ENCODE measurements around the gene INTS11.

The INTS11 gene

DNA sequence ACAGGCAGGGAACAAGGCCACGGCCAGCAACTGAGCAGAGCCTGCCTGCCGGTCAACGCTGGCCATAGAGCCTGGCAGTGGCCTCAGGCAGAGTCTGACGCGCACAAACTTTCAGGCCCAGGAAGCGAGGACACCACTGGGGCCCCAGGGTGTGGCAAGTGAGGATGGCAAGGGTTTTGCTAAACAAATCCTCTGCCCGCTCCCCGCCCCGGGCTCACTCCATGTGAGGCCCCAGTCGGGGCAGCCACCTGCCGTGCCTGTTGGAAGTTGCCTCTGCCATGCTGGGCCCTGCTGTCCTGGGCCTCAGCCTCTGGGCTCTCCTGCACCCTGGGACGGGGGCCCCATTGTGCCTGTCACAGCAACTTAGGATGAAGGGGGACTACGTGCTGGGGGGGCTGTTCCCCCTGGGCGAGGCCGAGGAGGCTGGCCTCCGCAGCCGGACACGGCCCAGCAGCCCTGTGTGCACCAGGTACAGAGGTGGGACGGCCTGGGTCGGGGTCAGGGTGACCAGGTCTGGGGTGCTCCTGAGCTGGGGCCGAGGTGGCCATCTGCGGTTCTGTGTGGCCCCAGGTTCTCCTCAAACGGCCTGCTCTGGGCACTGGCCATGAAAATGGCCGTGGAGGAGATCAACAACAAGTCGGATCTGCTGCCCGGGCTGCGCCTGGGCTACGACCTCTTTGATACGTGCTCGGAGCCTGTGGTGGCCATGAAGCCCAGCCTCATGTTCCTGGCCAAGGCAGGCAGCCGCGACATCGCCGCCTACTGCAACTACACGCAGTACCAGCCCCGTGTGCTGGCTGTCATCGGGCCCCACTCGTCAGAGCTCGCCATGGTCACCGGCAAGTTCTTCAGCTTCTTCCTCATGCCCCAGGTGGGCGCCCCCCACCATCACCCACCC, 6.9 kb upstream of the INTS11 start, which contains the start of gene TAS1R3:
TAS1R3 (plus strand) TSS at position 213 of the 898 bp plus-strand sequence; CDS start at position 279, 66 bp downstream.
- no peaks in the 10 kb centered on the region for H3F3A ChIP-seq (ENCODE audit: control insufficient read depth, insufficient read depth)
- peaks cover 2% of the 10 kb centered on the region for H3K79me2 ChIP-seq (ENCODE audit: control insufficient read depth, low read length)
- peaks cover 13% of the 10 kb centered on the region for H3K9me3 ChIP-seq (ENCODE audit: control insufficient read depth, insufficient read depth, low read length)
- H4K20me1 ChIP-seq (ENCODE audit: control insufficient read depth, insufficient read depth, low read depth, low read length) = no peaks in the 10 kb centered on the region
- peaks cover 9% of the 10 kb centered on the region for H3K4me1 ChIP-seq (ENCODE audit: control insufficient read depth, low read length)
- no peaks in the 10 kb centered on the region for H3K27me3 ChIP-seq (ENCODE audit: control insufficient read depth, low read length)
- no peak within 1 kb of the TSS for H3K4me2 ChIP-seq (ENCODE audit: low read length)
- no peak within 1 kb of the TSS for H3K27ac ChIP-seq (ENCODE audit: low read depth, low read length)
- peaks cover 7% of the 10 kb centered on the region; the same call in 1 of the 2 replicates for H3K36me3 ChIP-seq (ENCODE audit: control insufficient read depth, low read length)
- H3K4me3 ChIP-seq (ENCODE audit: low read length) = no peak within 1 kb of the TSS
- H3K9me2 ChIP-seq (replicated peaks; ENCODE audit: control insufficient read depth, low read length) = no peaks in the 10 kb centered on the region
- TF ChIP-seq, protein P1, sequence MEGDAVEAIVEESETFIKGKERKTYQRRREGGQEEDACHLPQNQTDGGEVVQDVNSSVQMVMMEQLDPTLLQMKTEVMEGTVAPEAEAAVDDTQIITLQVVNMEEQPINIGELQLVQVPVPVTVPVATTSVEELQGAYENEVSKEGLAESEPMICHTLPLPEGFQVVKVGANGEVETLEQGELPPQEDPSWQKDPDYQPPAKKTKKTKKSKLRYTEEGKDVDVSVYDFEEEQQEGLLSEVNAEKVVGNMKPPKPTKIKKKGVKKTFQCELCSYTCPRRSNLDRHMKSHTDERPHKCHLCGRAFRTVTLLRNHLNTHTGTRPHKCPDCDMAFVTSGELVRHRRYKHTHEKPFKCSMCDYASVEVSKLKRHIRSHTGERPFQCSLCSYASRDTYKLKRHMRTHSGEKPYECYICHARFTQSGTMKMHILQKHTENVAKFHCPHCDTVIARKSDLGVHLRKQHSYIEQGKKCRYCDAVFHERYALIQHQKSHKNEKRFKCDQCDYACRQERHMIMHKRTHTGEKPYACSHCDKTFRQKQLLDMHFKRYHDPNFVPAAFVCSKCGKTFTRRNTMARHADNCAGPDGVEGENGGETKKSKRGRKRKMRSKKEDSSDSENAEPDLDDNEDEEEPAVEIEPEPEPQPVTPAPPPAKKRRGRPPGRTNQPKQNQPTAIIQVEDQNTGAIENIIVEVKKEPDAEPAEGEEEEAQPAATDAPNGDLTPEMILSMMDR (IDR thresholded peaks at IDR 0.05; ENCODE audit: low read depth, low read length, poor library complexity, severe bottlenecking) = no peak
- no peak for TF ChIP-seq EZH2phosphoT487 (IDR thresholded peaks at IDR 0.05; ENCODE audit: borderline replicate concordance, low read length)

DNA sequence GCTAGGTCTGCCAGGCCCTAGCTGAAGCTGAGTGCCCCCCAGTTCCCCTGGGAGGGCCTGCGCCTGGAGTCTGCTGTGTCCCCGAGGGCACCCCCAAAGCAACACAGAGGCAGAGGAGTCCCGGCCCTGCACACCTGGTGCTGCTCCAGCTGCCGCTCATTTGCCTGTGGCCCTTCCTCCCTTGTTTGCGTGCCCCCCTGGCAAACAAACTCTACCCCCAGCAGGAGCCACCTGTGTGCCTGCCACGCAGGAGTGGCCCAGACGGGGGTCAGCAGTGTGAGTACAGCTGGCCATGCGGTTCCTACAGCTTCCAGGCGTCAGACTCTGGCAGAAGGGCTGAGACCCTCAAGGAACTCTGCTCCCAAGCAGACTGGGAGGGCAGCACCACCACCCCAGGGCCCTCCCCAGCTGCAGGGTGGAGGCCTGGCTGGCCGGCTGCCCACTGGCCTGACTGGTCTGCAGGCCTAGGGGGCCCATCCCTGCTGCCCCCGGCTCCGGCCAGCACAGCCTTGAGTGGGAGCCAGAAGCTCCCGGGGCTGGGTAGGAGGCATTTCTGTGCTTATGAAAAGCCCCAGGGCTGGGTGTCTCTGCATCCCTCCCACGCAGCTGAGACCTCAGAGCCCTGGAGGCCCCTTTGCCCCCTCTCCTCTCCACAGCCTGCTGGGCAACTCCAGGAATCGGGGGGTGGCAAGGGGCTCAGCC, 6.1 kb upstream of the INTS11 start:
- peaks cover 13% of the 10 kb centered on the region for H3K9me3 ChIP-seq (ENCODE audit: control insufficient read depth, insufficient read depth, low read length)
- TF ChIP-seq, protein P1 (IDR thresholded peaks at IDR 0.05; ENCODE audit: low read depth, low read length, poor library complexity, severe bottlenecking) = no peak
- TF ChIP-seq EZH2phosphoT487 (IDR thresholded peaks at IDR 0.05; ENCODE audit: borderline replicate concordance, low read length) = no peak
- H3K79me2 ChIP-seq (ENCODE audit: control insufficient read depth, low read length) = peaks cover 10% of the 10 kb centered on the region
- H3K4me1 ChIP-seq (ENCODE audit: control insufficient read depth, low read length) = peaks cover 17% of the 10 kb centered on the region
- no peak overlapping the region for H3K27ac ChIP-seq (ENCODE audit: low read depth, low read length)
- H3K4me3 ChIP-seq (ENCODE audit: low read length) = no peak overlapping the region
- no peak overlapping the region for H3K4me2 ChIP-seq (ENCODE audit: low read length)
- H3K27me3 ChIP-seq (ENCODE audit: control insufficient read depth, low read length) = no peaks in the 10 kb centered on the region
- peaks cover 7% of the 10 kb centered on the region; the same call in 1 of the 2 replicates for H3K36me3 ChIP-seq (ENCODE audit: control insufficient read depth, low read length)
- no peaks in the 10 kb centered on the region for H3F3A ChIP-seq (ENCODE audit: control insufficient read depth, insufficient read depth)
- no peaks in the 10 kb centered on the region for H4K20me1 ChIP-seq (ENCODE audit: control insufficient read depth, insufficient read depth, low read depth, low read length)
- H3K9me2 ChIP-seq (replicated peaks; ENCODE audit: control insufficient read depth, low read length) = no peaks in the 10 kb centered on the region

GRCh38 chr1:1329304-1330210, 5.1 kb upstream of the INTS11 start:
- Histone ChIP-seq H3K36me3 (ENCODE audit: control insufficient read depth, low read length) (peaks cover 7% of the 10 kb centered on the region; the same call in 1 of the 2 replicates), H3K4me2 (ENCODE audit: low read length) (no peak overlapping the region), H3K9me2 (replicated peaks; ENCODE audit: control insufficient read depth, low read length) (no peaks in the 10 kb centered on the region), H3K4me3 (ENCODE audit: low read length) (no peak overlapping the region), H3K27me3 (ENCODE audit: control insufficient read depth, low read length) (no peaks in the 10 kb centered on the region), H3K79me2 (ENCODE audit: control insufficient read depth, low read length) (peaks cover 19% of the 10 kb centered on the region), H4K20me1 (ENCODE audit: control insufficient read depth, insufficient read depth, low read depth, low read length) (no peaks in the 10 kb centered on the region), H3F3A (ENCODE audit: control insufficient read depth, insufficient read depth) (no peaks in the 10 kb centered on the region), H3K27ac (ENCODE audit: low read depth, low read length) (no peak overlapping the region), H3K4me1 (ENCODE audit: control insufficient read depth, low read length) (peaks cover 22% of the 10 kb centered on the region), H3K9me3 (ENCODE audit: control insufficient read depth, insufficient read depth, low read length) (peaks cover 13% of the 10 kb centered on the region)
- TF ChIP-seq, protein P1 (IDR thresholded peaks at IDR 0.05; ENCODE audit: low read depth, low read length, poor library complexity, severe bottlenecking) = no peak
- no peak for TF ChIP-seq EZH2phosphoT487 (IDR thresholded peaks at IDR 0.05; ENCODE audit: borderline replicate concordance, low read length)
